Natural killer cell (primary cell): Measurements from ENCODE around the gene CLNS1A. TPM values are rescaled to one million over a fixed set of nuclear protein-coding genes. Genes with fewer than 3 reads are reported as not detected.
"Not testable (repeated sequence)": the region's sequence is repeated elsewhere in the genome, so short reads cannot be mapped to it uniquely, and the experiment has no call there.

ENCODE experiments used
- ATAC-seq, 3 donors: fragments of 150-1000 bp in 2 of 3; fragments of 200-7000 bp in 1 of 3; cut with Tn5 transposase; 1 replicate in 1 of 3; 2 replicates in 2 of 3; pipeline ENCODE4 v1.10.0; 2021; ENCODE audit warnings: mild to moderate bottlenecking in 2 of 3, moderate library complexity in 2 of 3
- DNase-seq, 2 donors: peaks; one replicate each; pipeline versions ENCODE4 v3.0.0 to v3.0.0-alpha.2; 2013 to 2021; ENCODE audit warnings: mixed read lengths in 1 of 2
- H3K27ac ChIP-seq: one replicate; pipeline ENCODE4 v1.5.1; 2013; ENCODE audit warnings: mild to moderate bottlenecking, low read length
- H3K27me3 ChIP-seq: one replicate; pipeline ENCODE4 v1.6.1; 2013; ENCODE audit warnings: low read length; ENCODE audit not compliant: control insufficient read depth, insufficient read depth
- H3K36me3 ChIP-seq: one replicate; pipeline ENCODE4 v1.6.1; 2013; ENCODE audit warnings: low read length; ENCODE audit not compliant: control insufficient read depth, insufficient read depth
- H3K4me1 ChIP-seq: one replicate; pipeline ENCODE4 v1.6.1; 2013; ENCODE audit warnings: low read length; ENCODE audit not compliant: control insufficient read depth, insufficient read depth
- H3K4me3 ChIP-seq: one replicate; pipeline ENCODE4 v1.5.1; 2013; ENCODE audit warnings: low read length
- H3K9me3 ChIP-seq: one replicate; pipeline ENCODE4 v1.6.1; 2013; ENCODE audit warnings: low read length; ENCODE audit not compliant: control insufficient read depth, insufficient read depth
- H3K27ac Mint-ChIP-seq, 2 donors: one replicate each; pipeline ENCODE4 v1.8.0; 2022; ENCODE audit warnings: mild to moderate bottlenecking in 2 of 2, mixed read lengths in 2 of 2, moderate library complexity in 1 of 2
- H3K27me3 Mint-ChIP-seq, 2 donors: one replicate each; pipeline ENCODE4 v1.8.0; 2022; ENCODE audit warnings: low read depth in 2 of 2, mixed read lengths in 2 of 2
- H3K36me3 Mint-ChIP-seq: one replicate; pipeline ENCODE4 v1.8.0; 2022; ENCODE audit warnings: mixed read lengths
- H3K4me1 Mint-ChIP-seq, 2 donors: one replicate each; pipeline ENCODE4 v1.8.0; 2022; ENCODE audit warnings: mixed read lengths in 2 of 2
- H3K4me3 Mint-ChIP-seq: one replicate; pipeline ENCODE4 v1.8.0; 2022; ENCODE audit warnings: mild to moderate bottlenecking, moderate library complexity, mixed read lengths
- H3K9me3 Mint-ChIP-seq, 2 donors: one replicate each; pipeline ENCODE4 v1.8.0; 2022; ENCODE audit warnings: mixed read lengths in 2 of 2
- WGBS: methylation state at CpG from one replicate; pipeline ENCODE4 v1.1.7; 2013; ENCODE audit warnings: missing lambda C conversion rate; ENCODE audit not compliant: insufficient coverage; 5-methylcytosine and 5-hydroxymethylcytosine counted together
- intact Hi-C: fragments of 100-400 bp; cut with micrococcal nuclease; formaldehyde crosslinking; loops from one replicate; pipeline ENCODE4 v1.14.2; 2022
- total RNA-seq, 4 donors: library from RNA; stranded (reverse); fragments of 120-200 nt in 1 of 4; gene quantifications; one replicate each; pipeline versions ENCODE4 v1.2.3 to v1.2.4, GENCODE V29; 2013 to 2022
- TF ChIP-seq, protein P1 (sequence below): fragments of 200-600 bp; IDR thresholded peaks from one replicate; pipeline ENCODE4 v1.8.0; 2022; ENCODE audit warnings: antibody characterized with exemption

Gene CLNS1A
- total RNA-seq, 3 donors from 2014 or later (not counting 1 experiment from before 2014, with no cell fraction given), result 48.6 to 58.2 (median 57.6) TPM

GRCh38 chr11:77589181-77589520 is 48.4 kb downstream of the CLNS1A start:
- Histone ChIP-seq H3K9me3 (no peaks in the 10 kb centered on the region), H3K4me1 (peaks cover 11% of the 10 kb centered on the region), H3K27me3 (no peaks in the 10 kb centered on the region), H3K4me3 (peak overlapping the region; percentile 62), H3K27ac (no peak overlapping the region), H3K36me3 (no peaks in the 10 kb centered on the region)
- Mint-ChIP-seq H3K36me3 (no peaks in the 10 kb centered on the region), H3K4me1 (peaks cover 17 to 19% of the 10 kb centered on the region in 2 donors), H3K4me3 (peak overlapping the region; percentile 86), H3K27me3 (peaks cover 8 to 22% of the 10 kb centered on the region in 2 donors), H3K27ac (peak overlapping the region in 1 of 2 donors; percentile 78), H3K9me3 (no peaks in the 10 kb centered on the region)
- ATAC-seq, result peak; percentile 23 to 30 (median 24)
- WGBS, result 2% methylated on average over 18 of the region's 19 CpGs
- intact Hi-C loops, result no loop called here
- TF ChIP-seq, protein P1, sequence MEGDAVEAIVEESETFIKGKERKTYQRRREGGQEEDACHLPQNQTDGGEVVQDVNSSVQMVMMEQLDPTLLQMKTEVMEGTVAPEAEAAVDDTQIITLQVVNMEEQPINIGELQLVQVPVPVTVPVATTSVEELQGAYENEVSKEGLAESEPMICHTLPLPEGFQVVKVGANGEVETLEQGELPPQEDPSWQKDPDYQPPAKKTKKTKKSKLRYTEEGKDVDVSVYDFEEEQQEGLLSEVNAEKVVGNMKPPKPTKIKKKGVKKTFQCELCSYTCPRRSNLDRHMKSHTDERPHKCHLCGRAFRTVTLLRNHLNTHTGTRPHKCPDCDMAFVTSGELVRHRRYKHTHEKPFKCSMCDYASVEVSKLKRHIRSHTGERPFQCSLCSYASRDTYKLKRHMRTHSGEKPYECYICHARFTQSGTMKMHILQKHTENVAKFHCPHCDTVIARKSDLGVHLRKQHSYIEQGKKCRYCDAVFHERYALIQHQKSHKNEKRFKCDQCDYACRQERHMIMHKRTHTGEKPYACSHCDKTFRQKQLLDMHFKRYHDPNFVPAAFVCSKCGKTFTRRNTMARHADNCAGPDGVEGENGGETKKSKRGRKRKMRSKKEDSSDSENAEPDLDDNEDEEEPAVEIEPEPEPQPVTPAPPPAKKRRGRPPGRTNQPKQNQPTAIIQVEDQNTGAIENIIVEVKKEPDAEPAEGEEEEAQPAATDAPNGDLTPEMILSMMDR, result no peak
- no peak for DNase-seq

DNA sequence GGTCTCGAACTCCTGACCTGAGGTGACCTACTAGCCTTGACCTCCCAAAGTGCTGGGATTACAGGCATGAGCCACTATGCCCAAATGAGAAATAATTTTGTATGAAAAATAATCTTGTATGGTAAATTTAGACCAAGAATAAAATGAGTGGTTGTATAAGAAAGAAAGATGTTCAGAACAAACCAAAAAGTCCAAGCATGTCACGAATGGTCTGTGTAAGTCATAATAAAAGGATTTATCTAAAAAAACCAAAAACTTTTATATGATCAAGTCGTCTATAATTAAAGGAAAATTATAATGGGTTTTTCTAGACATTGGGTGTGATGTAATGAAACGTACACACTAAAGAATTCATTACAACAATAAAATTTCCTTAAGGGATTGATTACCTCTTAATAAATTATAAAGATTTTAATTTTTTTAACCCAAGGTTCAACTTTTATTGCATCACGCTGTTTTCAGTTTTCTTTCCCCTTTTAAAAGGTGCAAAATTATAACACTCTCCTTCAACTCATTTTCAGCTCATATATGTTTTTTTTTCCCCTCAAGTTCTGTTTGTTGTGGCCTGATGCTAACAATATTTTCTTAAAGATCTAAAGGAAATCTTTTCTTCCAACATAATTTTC is 56.8 kb downstream of the CLNS1A start:
- Mint-ChIP-seq H3K27me3 (peaks cover 5 to 11% of the 10 kb centered on the region in 2 donors), H3K27ac (no peak overlapping the region), H3K36me3 (no peaks in the 10 kb centered on the region), H3K9me3 (no peaks in the 10 kb centered on the region), H3K4me3 (no peak overlapping the region), H3K4me1 (no peaks in the 10 kb centered on the region)
- Histone ChIP-seq H3K36me3 (no peaks in the 10 kb centered on the region), H3K4me1 (no peaks in the 10 kb centered on the region), H3K9me3 (no peaks in the 10 kb centered on the region), H3K27ac (no peak overlapping the region), H3K27me3 (no peaks in the 10 kb centered on the region), H3K4me3 (no peak overlapping the region)
- DNase-seq (no peak), ATAC-seq (no peak)
- TF ChIP-seq, protein P1, result no peak
- 97% methylated on average over 2 of the region's 5 CpGs for WGBS
- intact Hi-C loops, result no loop called here

DNA sequence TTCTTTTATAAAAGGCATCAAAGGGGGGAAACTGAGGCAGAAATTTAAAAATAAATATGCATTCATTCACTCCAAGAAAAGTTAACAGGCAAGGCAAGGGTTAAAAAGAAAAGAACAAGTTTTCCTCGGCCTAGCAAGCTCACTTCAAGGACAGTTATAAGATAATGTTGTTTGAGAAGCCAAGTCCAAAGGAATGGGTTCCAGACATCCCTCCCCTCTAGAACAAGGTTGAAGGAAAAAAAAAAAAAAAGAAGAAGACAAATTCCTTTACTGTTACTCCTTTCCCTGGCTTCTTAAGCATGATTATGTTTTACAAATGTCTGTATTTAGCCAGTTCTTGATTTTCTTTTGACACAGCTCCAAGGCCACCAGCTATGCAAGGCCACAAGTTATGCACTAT is 62.2 kb downstream of the CLNS1A start:
- H3K4me1 ChIP-seq, H3K27me3 Mint-ChIP-seq, H3K36me3 ChIP-seq, H3K4me3 Mint-ChIP-seq, H3K9me3 ChIP-seq, H3K27me3 ChIP-seq, H3K27ac ChIP-seq, intact Hi-C loops, H3K4me1 Mint-ChIP-seq, ATAC-seq, H3K36me3 Mint-ChIP-seq, H3K4me3 ChIP-seq, H3K9me3 Mint-ChIP-seq, H3K27ac Mint-ChIP-seq, DNase-seq: not testable (repeated sequence)
- no CpG with 5 or more reads among the region's 1 CpG for WGBS

GRCh38 chr11:77570896-77571295 is 66.7 kb downstream of the CLNS1A start:
- H3K27me3 Mint-ChIP-seq, H3K4me3 Mint-ChIP-seq, H3K9me3 Mint-ChIP-seq, H3K4me1 ChIP-seq, H3K27ac ChIP-seq, H3K36me3 Mint-ChIP-seq, H3K27me3 ChIP-seq, H3K27ac Mint-ChIP-seq, DNase-seq, H3K4me1 Mint-ChIP-seq, ATAC-seq, H3K36me3 ChIP-seq, H3K9me3 ChIP-seq, H3K4me3 ChIP-seq, intact Hi-C loops: not testable (repeated sequence)
- WGBS, result 60% methylated on average over 1 of the region's 1 CpG
